ENCODE data around the gene STAM.
A peak's percentile ranks its signal among the peaks of the same experiment; 100 is the strongest.

STAM gene

GRCh38 chr10:17648243-17649035 lies 4.5 kb downstream of the STAM start:
- peak; percentile 58 to 68 for DNase-seq

- no peak for DNase-seq
Observed at GRCh38 chr10:17649052-17649451, 5.1 kb downstream of the STAM start.

GRCh38 chr10:17649836-17650235 lies 5.9 kb downstream of the STAM start:
- no peak for DNase-seq

GRCh38 chr10:17650416-17650815 lies 6.5 kb downstream of the STAM start:
- DNase-seq = no peak

- DNase-seq = no peak
Observed at GRCh38 chr10:17651896-17652295, 7.9 kb downstream of the STAM start.

GRCh38 chr10:17652585-17652984 lies 8.6 kb downstream of the STAM start:
- DNase-seq = no peak

- DNase-seq = no peak
Observed at GRCh38 chr10:17655009-17655408, 11.1 kb downstream of the STAM start.

GRCh38 chr10:17655567-17656146 lies 11.7 kb downstream of the STAM start:
- DNase-seq = peak in 1 of 2 donors; percentile 61

- no peak for DNase-seq
Observed at GRCh38 chr10:17657103-17657500, 13.2 kb downstream of the STAM start.

- no peak for DNase-seq
Observed at GRCh38 chr10:17659365-17659764, 15.4 kb downstream of the STAM start.

- no peak for DNase-seq
Observed at GRCh38 chr10:17660921-17661320, 17.0 kb downstream of the STAM start.

- no peak for DNase-seq
Observed at GRCh38 chr10:17661510-17661909, 17.6 kb downstream of the STAM start.

- DNase-seq = peak in 1 of 2 donors; percentile 57
Observed at GRCh38 chr10:17662193-17663138, 18.5 kb downstream of the STAM start.

GRCh38 chr10:17663450-17663849 lies 19.5 kb downstream of the STAM start:
- DNase-seq = no peak

- no peak for DNase-seq
Observed at GRCh38 chr10:17665747-17666146, 21.8 kb downstream of the STAM start.

GRCh38 chr10:17668435-17669184 lies 24.7 kb downstream of the STAM start:
- peak in 1 of 2 donors; percentile 48 for DNase-seq

GRCh38 chr10:17669185-17669872 lies 25.4 kb downstream of the STAM start:
- peak; percentile 57 to 73 for DNase-seq

GRCh38 chr10:17671307-17671706 lies 27.4 kb downstream of the STAM start:
- no peak for DNase-seq

- DNase-seq = peak in 1 of 2 donors; percentile 37
Observed at GRCh38 chr10:17673471-17674061, 29.6 kb downstream of the STAM start.

- DNase-seq = no peak
Observed at GRCh38 chr10:17674566-17674965, 30.6 kb downstream of the STAM start.

GRCh38 chr10:17675638-17676037 lies 31.7 kb downstream of the STAM start:
- DNase-seq = no peak

GRCh38 chr10:17676919-17677318 lies 33.0 kb downstream of the STAM start:
- no peak for DNase-seq
